Measurements from ENCODE around the gene EXT2.

GRCh38 chr11:44126304-44126703 is 30.8 kb downstream of the EXT2 start:
- no peak for TF ChIP-seq CTCF (IDR thresholded peaks at IDR 0.05)
- no peak for TF ChIP-seq MAX (IDR thresholded peaks at IDR 0.05; ENCODE audit: low read depth)
- no peak for TF ChIP-seq FOSL2 (IDR thresholded peaks at IDR 0.05; ENCODE audit: borderline replicate concordance, low read depth)
- no peak for TF ChIP-seq ZBTB33 (IDR thresholded peaks at IDR 0.05; ENCODE audit: borderline replicate concordance, low read depth)
- no peak for TF ChIP-seq REST (IDR thresholded peaks at IDR 0.05; ENCODE audit: low read depth, low read length)
- TF ChIP-seq MXI1 (IDR thresholded peaks at IDR 0.05; ENCODE audit: low read depth, low read length): no peak
- no peak for TF ChIP-seq TAF1 (IDR thresholded peaks at IDR 0.05; ENCODE audit: borderline replicate concordance, low read depth, low read length)
